K562 (cell line): ENCODE measurements around the gene CCDC74B. TPM values are rescaled to one million over a fixed set of nuclear protein-coding genes. Genes with fewer than 3 reads are reported as not detected.
"Not testable (repeated sequence)": the region's sequence is repeated elsewhere in the genome, so short reads cannot be mapped to it uniquely, and the experiment has no call there.

ENCODE experiments used
- ATAC-seq: fragments of 200-7000 bp; cut with Tn5 transposase; 3 replicates; pipeline ENCODE4 v1.9.1; 2020; ENCODE audit warnings: moderate library complexity
- BruUV-seq: library from RNA; stranded (reverse); fragments of 400-500 nt; replicated peaks from 2 replicates; lab custom pipeline; 2021; lab: Mats Ljungman, UMichigan
- CTCF ChIA-PET: fragments of 300-600 bp; formaldehyde crosslinking; extraction: SDS; loops from one replicate; lab custom pipeline; 2021; ENCODE audit warnings: low intra/inter-chr PET ratio; lab: Yijun Ruan, JAX
- POLR2A ChIA-PET: fragments of 300-600, 350-650 bp; sonication (Branson Sonifier 250); formaldehyde crosslinking; extraction: SDS; loops from one replicate; lab custom pipeline; 2021; ENCODE audit warnings: antibody characterized with exemption, inconsistent platforms; lab: Yijun Ruan, JAX
- DNase-seq, 4 experiments: peaks; one replicate each; pipeline versions ENCODE4 v3.0.0 to v3.0.0-alpha.2; 2011 to 2018; ENCODE audit warnings: low spot score in 3 of 4, mixed read lengths in 3 of 4; ENCODE audit errors: extremely low read depth in 1 of 4
- FAIRE-seq: peaks from 2 replicates; lab custom pipeline; 2011; peaks lifted over from hg19 to GRCh38; lab: Jason Lieb, UNC
- H2AFZ ChIP-seq: 2 replicates; pipeline ENCODE4 v1.6.0; 2011; ENCODE audit warnings: low read depth, low read length, control low read depth, inconsistent platforms
- H3K27ac ChIP-seq: fragments of 200-600 bp; 3 replicates; pipeline ENCODE4 v1.8.0; 2011; ENCODE audit warnings: low read depth, mild to moderate bottlenecking, control low read depth, inconsistent platforms, low read length, moderate library complexity, mixed read lengths; ENCODE audit errors: extremely low read depth
- H3K27me3 ChIP-seq, 2 experiments: fragments of 300-600 bp in 1 of 2; 2 replicates in 1 of 2; 3 replicates in 1 of 2; pipeline versions ENCODE4 v1.6.0 to v1.8.0; 2011; ENCODE audit warnings: inconsistent platforms in 2 of 2, low read length in 2 of 2, mild to moderate bottlenecking in 1 of 2, mixed read lengths in 1 of 2, moderate library complexity in 1 of 2; ENCODE audit not compliant: control insufficient read depth in 2 of 2, insufficient read depth in 2 of 2
- H3K36me3 ChIP-seq: fragments of 300-600 bp; 3 replicates; pipeline ENCODE4 v1.8.0; 2011; ENCODE audit warnings: mild to moderate bottlenecking, low read length, inconsistent platforms; ENCODE audit not compliant: control insufficient read depth, insufficient read depth
- H3K4me1 ChIP-seq, 2 experiments: fragments of 200-600 bp in 1 of 2; replicated peaks in 1 of 2; 2 replicates in 1 of 2; 3 replicates in 1 of 2; pipeline versions ENCODE4 v1.5.1 to v1.8.0; 2011; ENCODE audit warnings: inconsistent platforms in 2 of 2, low read length in 2 of 2, mild to moderate bottlenecking in 1 of 2, mixed read lengths in 1 of 2, moderate library complexity in 1 of 2; ENCODE audit not compliant: control insufficient read depth in 2 of 2, insufficient read depth in 2 of 2
- H3K4me2 ChIP-seq: 2 replicates; pipeline ENCODE4 v1.6.1; 2011; ENCODE audit warnings: low read length, control low read depth, inconsistent platforms, mixed read lengths; ENCODE audit not compliant: insufficient read depth
- H3K4me3 ChIP-seq: fragments of 200-600 bp; sonication (generic), shearing (Covaris generic); 2 replicates; pipeline ENCODE4 v1.5.1; 2016; ENCODE audit warnings: control low read depth, inconsistent platforms
- H3K79me2 ChIP-seq: fragments of 200-600 bp; 3 replicates; pipeline ENCODE4 v1.8.0; 2011; ENCODE audit warnings: low read length, inconsistent platforms; ENCODE audit not compliant: control insufficient read depth, insufficient read depth
- H3K9ac ChIP-seq, 2 experiments: 2 replicates each; pipeline versions ENCODE4 v1.6.0 to v1.6.1; 2011; ENCODE audit warnings: low read depth in 2 of 2, low read length in 2 of 2, control low read depth in 1 of 2, inconsistent platforms in 1 of 2, mild to moderate bottlenecking in 1 of 2, mixed read lengths in 1 of 2; ENCODE audit not compliant: insufficient read depth in 1 of 2
- H3K9me1 ChIP-seq: one replicate; pipeline ENCODE4 v1.6.0; 2011; ENCODE audit warnings: inconsistent platforms, mild to moderate bottlenecking, low read length, moderate library complexity; ENCODE audit not compliant: control insufficient read depth, insufficient read depth
- H3K9me3 ChIP-seq: replicated peaks from 2 replicates; pipeline ENCODE4 v1.5.1; 2011; ENCODE audit warnings: low read depth, low read length, inconsistent platforms; ENCODE audit not compliant: control insufficient read depth, insufficient read depth
- H4K20me1 ChIP-seq: replicated peaks from 2 replicates; pipeline ENCODE4 v1.6.1; 2011; ENCODE audit warnings: low read length, inconsistent platforms, mixed read lengths; ENCODE audit not compliant: control insufficient read depth, insufficient read depth
- SUPT5H ChIP-seq: fragments of 450-650 bp; IDR thresholded peaks from 2 replicates; pipeline ENCODE4 v1.6.1; 2016
- WGBS: fragments of 100-300 bp; shearing (Covaris generic); methylation state at CpG from one replicate; pipeline ENCODE4 v1.1.6; 2016; ENCODE audit warnings: low coverage, mixed read lengths; ENCODE audit not compliant: insufficient coverage; ENCODE audit errors: missing lambda C conversion rate; 5-methylcytosine and 5-hydroxymethylcytosine counted together
- in situ Hi-C: fragments of 300-500 bp; cut with MboI; formaldehyde crosslinking; loops from 4 replicates; pipeline ENCODE4 v1.15.0; 2018; ENCODE audit warnings: inconsistent platforms, mixed read lengths
- intact Hi-C: fragments of 100-400 bp; cut with micrococcal nuclease; formaldehyde crosslinking; loops from 2 replicates; pipeline ENCODE4 v1.14.2; 2022
- polyA plus RNA-seq, 8 experiments: library from polyadenylated mRNA; depleted of rRNA in 4 of 8; stranded (reverse) in 5 of 8; unstranded in 3 of 8; fragments of >200 nt; fragmentation: Nextera tagmentation in 2 of 8; fragmentation: Illumina TruSeq in 1 of 8; extraction: Ambion mirVana in 2 of 8; extraction: Trizol in 1 of 8; gene quantifications; 2 replicates each; pipeline versions ENCODE4 v1.2.1 to v1.2.3, GENCODE V29; 2011 to 2014; ENCODE audit warnings: inconsistent platforms in 1 of 8, missing spikeins in 1 of 8
- total RNA-seq, 7 experiments: library from RNA; depleted of rRNA in 6 of 7; stranded (reverse); fragments of >200 nt in 6 of 7; fragmentation: Illumina TruSeq in 2 of 7; extraction: Trizol in 2 of 7; gene quantifications; 2 replicates each; pipeline versions ENCODE4 v1.2.1 to v1.2.3, GENCODE V29; 2011 to 2021; ENCODE audit warnings: low replicate concordance in 1 of 7

Gene CCDC74B
- total and polyA plus RNA-seq, 9 of the 15 experiments (the other 6 are each of a cell fraction or from before 2014, with no cell fraction given) = 0.04 to 1.5 (median 0.52) TPM; not detected in 1

GRCh38 chr2:130142396-130143265 lies 2.3 kb downstream of the CCDC74B start:
- H3K4me2 ChIP-seq, H3K36me3 ChIP-seq, CTCF ChIA-PET, FAIRE-seq, in situ Hi-C loops, H4K20me1 ChIP-seq, DNase-seq, H3K9me1 ChIP-seq, H3K9me3 ChIP-seq, POLR2A ChIA-PET, H3K4me3 ChIP-seq, H3K9ac ChIP-seq, H2AFZ ChIP-seq, H3K27me3 ChIP-seq, H3K27ac ChIP-seq, intact Hi-C loops, BruUV-seq, H3K79me2 ChIP-seq: not testable (repeated sequence)
- 38% methylated on average over 10 of the region's 13 CpGs for WGBS
- peaks cover 0 to 14% of the 10 kb centered on the region in 2 experiments; a peak in 2 of 5 replicates for H3K4me1 ChIP-seq
- 0 out of 2 replicates have a peak, but pooled peaks have one; percentile 8 for TF ChIP-seq SUPT5H
- ATAC-seq = peak; percentile 8

GRCh38 chr2:130141645-130142370 lies 3.1 kb downstream of the CCDC74B start:
- H3K27me3 ChIP-seq, H3K9me3 ChIP-seq, DNase-seq, H3K36me3 ChIP-seq, in situ Hi-C loops, H3K79me2 ChIP-seq, CTCF ChIA-PET, POLR2A ChIA-PET, intact Hi-C loops, FAIRE-seq, ATAC-seq, H3K4me3 ChIP-seq, H3K9me1 ChIP-seq, BruUV-seq, H3K4me2 ChIP-seq, H3K27ac ChIP-seq, H4K20me1 ChIP-seq, H2AFZ ChIP-seq, H3K9ac ChIP-seq: not testable (repeated sequence)
- H3K4me1 ChIP-seq = peaks cover 0 to 14% of the 10 kb centered on the region in 2 experiments; a peak in 2 of 5 replicates
- 46% methylated on average over 8 of the region's 22 CpGs for WGBS

- POLR2A ChIA-PET, in situ Hi-C loops, H3K27me3 ChIP-seq, intact Hi-C loops, H3K4me3 ChIP-seq, H3K9ac ChIP-seq, CTCF ChIA-PET, H4K20me1 ChIP-seq, H3K9me1 ChIP-seq, ATAC-seq, H2AFZ ChIP-seq, DNase-seq, H3K79me2 ChIP-seq, H3K4me2 ChIP-seq, BruUV-seq, H3K27ac ChIP-seq, H3K36me3 ChIP-seq, FAIRE-seq, H3K9me3 ChIP-seq: not testable (repeated sequence)
- 84% methylated on average over 3 of the region's 6 CpGs for WGBS
- H3K4me1 ChIP-seq = peaks cover 0 to 18% of the 10 kb centered on the region in 2 experiments; a peak in 2 of 5 replicates
Observed at GRCh38 chr2:130141002-130141401, 3.9 kb downstream of the CCDC74B start.
